ENCODE data around the gene PKDREJ. TPM values are rescaled to one million over a fixed set of nuclear protein-coding genes. Genes with fewer than 3 reads are reported as not detected.

The PKDREJ gene
- total and polyA plus RNA-seq, 2 experiments from 2014 or later, result 0.04 TPM; not detected in 1

GRCh38 chr22:46290843-46291785 lies 28.0 kb upstream of the PKDREJ start:
- peaks cover 11% of the 10 kb centered on the region; the same call in 1 of the 2 replicates for H3F3A ChIP-seq (ENCODE audit: insufficient read depth)
- H4K20me1 ChIP-seq (ENCODE audit: insufficient read depth), result no peaks in the 10 kb centered on the region
- no peak overlapping the region for H3K9ac ChIP-seq
- no peak overlapping the region for H3K4me3 ChIP-seq
- no peaks in the 10 kb centered on the region for H3K9me2 ChIP-seq (ENCODE audit: insufficient read depth)
- no peak overlapping the region for H2AFZ ChIP-seq
- H3K36me3 ChIP-seq (ENCODE audit: low read depth), result peaks cover 9% of the 10 kb centered on the region; the same call in 1 of the 2 replicates
- no peaks in the 10 kb centered on the region for H3K27me3 ChIP-seq (replicated peaks; ENCODE audit: insufficient read depth)
- no peak overlapping the region for H3K4me2 ChIP-seq (ENCODE audit: unreplicated experiment)
- no peak for DNase-seq
- no peak overlapping the region for H3K27ac ChIP-seq
- peaks cover 12% of the 10 kb centered on the region; the same call in 1 of the 2 replicates for H3K4me1 ChIP-seq (ENCODE audit: insufficient read depth)
- H3K79me2 ChIP-seq (ENCODE audit: insufficient read depth), result no peaks in the 10 kb centered on the region
- 96 to 98% methylated on average over 22 to 23 of the region's 23 CpGs for WGBS, 2 experiments (ENCODE audit: low coverage in 1 of 2, low lambda C conversion rate in 2 of 2, missing lambda C conversion rate in 2 of 2)
- no peak for TF ChIP-seq EZH2phosphoT487 (IDR thresholded peaks at IDR 0.05; ENCODE audit: insufficient read depth, low read depth)
- TF ChIP-seq EZH2 (IDR thresholded peaks at IDR 0.05; ENCODE audit: insufficient read depth, poor library complexity, severe bottlenecking), result no peak
- no peaks in the 10 kb centered on the region for H3K9me3 ChIP-seq (ENCODE audit: low read depth)
- in situ Hi-C loops (cut with MboI), result no loop called here

GRCh38 chr22:46290121-46290842 lies 27.1 kb upstream of the PKDREJ start:
- Histone ChIP-seq H3K4me2 (ENCODE audit: unreplicated experiment) (no peak overlapping the region), H3K27ac (no peak overlapping the region), H3K9ac (no peak overlapping the region), H3K4me3 (no peak overlapping the region), H3K36me3 (ENCODE audit: low read depth) (peaks cover 12% of the 10 kb centered on the region; the same call in 1 of the 2 replicates), H3K9me2 (ENCODE audit: insufficient read depth) (no peaks in the 10 kb centered on the region), H3K9me3 (ENCODE audit: low read depth) (no peaks in the 10 kb centered on the region), H3K4me1 (ENCODE audit: insufficient read depth) (0 out of 2 replicates have a peak, but pooled peaks cover 4% of the 10 kb centered on the region), H4K20me1 (ENCODE audit: insufficient read depth) (no peaks in the 10 kb centered on the region), H3K79me2 (ENCODE audit: insufficient read depth) (no peaks in the 10 kb centered on the region), H3F3A (ENCODE audit: insufficient read depth) (peaks cover 11% of the 10 kb centered on the region; the same call in 1 of the 2 replicates), H3K27me3 (replicated peaks; ENCODE audit: insufficient read depth) (no peaks in the 10 kb centered on the region), H2AFZ (no peak overlapping the region)
- 97 to 99% methylated on average over 14 to 17 of the region's 17 CpGs for WGBS, 2 experiments (ENCODE audit: low coverage in 1 of 2, low lambda C conversion rate in 2 of 2, missing lambda C conversion rate in 2 of 2)
- TF ChIP-seq EZH2 (IDR thresholded peaks at IDR 0.05; ENCODE audit: insufficient read depth, poor library complexity, severe bottlenecking), result no peak
- TF ChIP-seq EZH2phosphoT487 (IDR thresholded peaks at IDR 0.05; ENCODE audit: insufficient read depth, low read depth), result no peak
- in situ Hi-C loops (cut with MboI), result no loop called here
- DNase-seq, result no peak

GRCh38 chr22:46289244-46289891 lies 26.2 kb upstream of the PKDREJ start:
- Histone ChIP-seq H2AFZ (no peak overlapping the region), H3K27ac (no peak overlapping the region), H3K4me3 (no peak overlapping the region), H3K27me3 (replicated peaks; ENCODE audit: insufficient read depth) (no peaks in the 10 kb centered on the region), H4K20me1 (ENCODE audit: insufficient read depth) (no peaks in the 10 kb centered on the region), H3K9me3 (ENCODE audit: low read depth) (no peaks in the 10 kb centered on the region), H3K36me3 (ENCODE audit: low read depth) (peaks cover 15% of the 10 kb centered on the region; the same call in 1 of the 2 replicates), H3K9me2 (ENCODE audit: insufficient read depth) (no peaks in the 10 kb centered on the region), H3K4me2 (ENCODE audit: unreplicated experiment) (no peak overlapping the region), H3K79me2 (ENCODE audit: insufficient read depth) (no peaks in the 10 kb centered on the region), H3K9ac (no peak overlapping the region), H3F3A (ENCODE audit: insufficient read depth) (peaks cover 5% of the 10 kb centered on the region; the same call in 1 of the 2 replicates), H3K4me1 (ENCODE audit: insufficient read depth) (0 out of 2 replicates have a peak, but pooled peaks cover 4% of the 10 kb centered on the region)
- in situ Hi-C loops (cut with MboI), result no loop called here
- 89 to 90% methylated on average over 29 to 33 of the region's 33 CpGs for WGBS, 2 experiments (ENCODE audit: low coverage in 1 of 2, low lambda C conversion rate in 2 of 2, missing lambda C conversion rate in 2 of 2)
- TF ChIP-seq EZH2phosphoT487 (IDR thresholded peaks at IDR 0.05; ENCODE audit: insufficient read depth, low read depth), result no peak
- no peak for TF ChIP-seq EZH2 (IDR thresholded peaks at IDR 0.05; ENCODE audit: insufficient read depth, poor library complexity, severe bottlenecking)
- DNase-seq, result no peak

- H3K4me3 ChIP-seq, result no peak overlapping the region
- in situ Hi-C loops (cut with MboI), result no loop called here
- H3K36me3 ChIP-seq (ENCODE audit: low read depth), result peaks cover 21% of the 10 kb centered on the region; the same call in 1 of the 2 replicates
- H3K27me3 ChIP-seq (replicated peaks; ENCODE audit: insufficient read depth), result no peaks in the 10 kb centered on the region
- H3F3A ChIP-seq (ENCODE audit: insufficient read depth), result peaks cover 2% of the 10 kb centered on the region; the same call in 1 of the 2 replicates
- TF ChIP-seq EZH2 (IDR thresholded peaks at IDR 0.05; ENCODE audit: insufficient read depth, poor library complexity, severe bottlenecking), result no peak
- no peak for TF ChIP-seq EZH2phosphoT487 (IDR thresholded peaks at IDR 0.05; ENCODE audit: insufficient read depth, low read depth)
- no peak overlapping the region for H3K27ac ChIP-seq
- no peaks in the 10 kb centered on the region for H3K79me2 ChIP-seq (ENCODE audit: insufficient read depth)
- H3K4me2 ChIP-seq (ENCODE audit: unreplicated experiment), result no peak overlapping the region
- no peak for DNase-seq
- 0 out of 2 replicates have a peak, but pooled peaks cover 2% of the 10 kb centered on the region for H3K4me1 ChIP-seq (ENCODE audit: insufficient read depth)
- H4K20me1 ChIP-seq (ENCODE audit: insufficient read depth), result no peaks in the 10 kb centered on the region
- H3K9me2 ChIP-seq (ENCODE audit: insufficient read depth), result no peaks in the 10 kb centered on the region
- no peaks in the 10 kb centered on the region for H3K9me3 ChIP-seq (ENCODE audit: low read depth)
- no peak overlapping the region for H3K9ac ChIP-seq
- no peak overlapping the region for H2AFZ ChIP-seq
- 89% methylated on average over 7 of the region's 7 CpGs for WGBS, 2 experiments (ENCODE audit: low coverage in 1 of 2, low lambda C conversion rate in 2 of 2, missing lambda C conversion rate in 2 of 2)
Observed at GRCh38 chr22:46288846-46289243, 25.7 kb upstream of the PKDREJ start.
